ENCODE results near the gene RSKR. TPM values are rescaled to one million over a fixed set of nuclear protein-coding genes. Genes with fewer than 3 reads are reported as not detected.

The RSKR gene
- total and polyA plus RNA-seq, 7 donors = 0.23 to 6.9 (median 3.4) TPM; not detected in 1

DNA sequence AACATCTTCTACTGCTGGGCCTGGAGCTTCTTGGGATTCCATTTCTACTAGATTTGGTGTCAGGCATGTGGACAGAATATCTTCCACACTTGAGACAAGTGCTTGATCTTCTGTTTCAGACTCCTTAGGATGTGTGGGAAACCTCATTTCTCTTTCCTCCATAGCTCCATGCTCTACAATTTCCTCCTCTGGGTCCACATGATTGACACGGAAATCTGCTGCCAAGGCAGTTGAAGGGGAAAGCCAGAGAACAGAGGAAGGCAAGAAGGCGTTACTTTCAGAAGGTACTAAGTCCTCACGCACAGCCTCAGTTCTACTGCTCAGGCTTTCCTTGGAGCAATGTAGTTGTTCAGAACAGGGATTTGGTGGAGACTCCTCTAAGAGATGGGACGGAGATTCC lies 21.7 kb downstream of the RSKR start:
- no peak overlapping the region for H3K27ac ChIP-seq
- intact Hi-C loops (cut with DNase I) = no loop called here
- TF ChIP-seq, protein P1, sequence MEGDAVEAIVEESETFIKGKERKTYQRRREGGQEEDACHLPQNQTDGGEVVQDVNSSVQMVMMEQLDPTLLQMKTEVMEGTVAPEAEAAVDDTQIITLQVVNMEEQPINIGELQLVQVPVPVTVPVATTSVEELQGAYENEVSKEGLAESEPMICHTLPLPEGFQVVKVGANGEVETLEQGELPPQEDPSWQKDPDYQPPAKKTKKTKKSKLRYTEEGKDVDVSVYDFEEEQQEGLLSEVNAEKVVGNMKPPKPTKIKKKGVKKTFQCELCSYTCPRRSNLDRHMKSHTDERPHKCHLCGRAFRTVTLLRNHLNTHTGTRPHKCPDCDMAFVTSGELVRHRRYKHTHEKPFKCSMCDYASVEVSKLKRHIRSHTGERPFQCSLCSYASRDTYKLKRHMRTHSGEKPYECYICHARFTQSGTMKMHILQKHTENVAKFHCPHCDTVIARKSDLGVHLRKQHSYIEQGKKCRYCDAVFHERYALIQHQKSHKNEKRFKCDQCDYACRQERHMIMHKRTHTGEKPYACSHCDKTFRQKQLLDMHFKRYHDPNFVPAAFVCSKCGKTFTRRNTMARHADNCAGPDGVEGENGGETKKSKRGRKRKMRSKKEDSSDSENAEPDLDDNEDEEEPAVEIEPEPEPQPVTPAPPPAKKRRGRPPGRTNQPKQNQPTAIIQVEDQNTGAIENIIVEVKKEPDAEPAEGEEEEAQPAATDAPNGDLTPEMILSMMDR (IDR thresholded peaks at IDR 0.05) = no peak
- TF ChIP-seq POLR2A (IDR thresholded peaks at IDR 0.05) (no peak), POLR2AphosphoS5 (IDR thresholded peaks at IDR 0.05) (no peak), EP300 (IDR thresholded peaks at IDR 0.05) (no peak)
- no peaks in the 10 kb centered on the region for H3K9me3 ChIP-seq
- H3K36me3 ChIP-seq = no peaks in the 10 kb centered on the region
- DNase-seq = no peak
- H3K27me3 ChIP-seq = no peaks in the 10 kb centered on the region
- no peak overlapping the region for H3K4me3 ChIP-seq
- no peaks in the 10 kb centered on the region for H3K4me1 ChIP-seq
- WGBS, 2 donors = 96% methylated on average over 4 of the region's 4 CpGs

DNA sequence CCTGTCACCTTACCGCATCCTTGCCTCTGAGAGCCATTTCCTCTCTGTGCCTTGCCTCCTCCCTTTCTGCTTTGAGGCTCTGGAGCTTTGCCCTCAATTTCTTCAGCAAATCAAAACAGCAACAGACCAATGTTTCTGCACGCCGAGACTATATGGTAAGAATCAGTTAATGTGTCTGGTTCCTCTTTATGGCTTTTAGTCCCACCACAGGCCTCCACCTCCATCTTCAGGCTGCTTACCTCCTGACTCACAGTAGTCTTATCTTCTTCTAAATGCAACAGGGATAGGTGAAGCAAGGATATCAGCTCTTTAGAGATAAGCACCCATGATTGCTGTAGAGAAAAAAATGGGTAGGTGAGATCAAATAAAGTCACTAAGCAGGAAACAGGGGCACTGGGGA lies 28.1 kb downstream of the RSKR start:
- Histone ChIP-seq H3K9me3 (no peaks in the 10 kb centered on the region), H3K27ac (no peak overlapping the region), H3K4me1 (no peaks in the 10 kb centered on the region), H3K4me3 (no peak overlapping the region), H3K27me3 (no peaks in the 10 kb centered on the region), H3K36me3 (peaks cover 0 to 3% (median 0%) of the 10 kb centered on the region in 4 donors)
- intact Hi-C loops (cut with DNase I) = no loop called here
- whole genome bisulfite sequencing, 2 donors = 91 to 92% methylated on average over 3 of the region's 3 CpGs
- no peak for DNase-seq
- TF ChIP-seq EP300 (IDR thresholded peaks at IDR 0.05) (no peak), POLR2A (IDR thresholded peaks at IDR 0.05) (no peak), POLR2AphosphoS5 (IDR thresholded peaks at IDR 0.05) (no peak)
- TF ChIP-seq, protein P1 (IDR thresholded peaks at IDR 0.05) = no peak

DNA sequence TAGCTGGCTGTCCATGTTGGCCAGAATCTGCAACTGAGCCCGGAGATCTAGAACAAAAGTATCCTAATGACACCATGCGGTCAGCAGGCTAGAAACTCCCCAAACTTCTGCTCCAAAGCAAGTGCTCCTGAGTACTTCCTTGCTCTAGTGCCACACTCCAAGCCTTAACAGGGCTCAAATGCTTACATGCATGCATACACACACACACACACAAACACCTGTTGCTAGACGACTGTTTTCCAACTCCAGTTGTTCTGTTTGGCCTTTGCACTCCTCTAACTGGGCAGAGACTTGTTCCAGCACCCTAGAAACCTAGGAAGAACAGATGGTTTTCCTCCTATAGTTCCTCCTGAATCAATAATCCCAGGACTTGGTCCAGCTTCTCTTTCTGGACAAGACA lies 29.6 kb downstream of the RSKR start:
- no peaks in the 10 kb centered on the region for H3K9me3 ChIP-seq
- no peaks in the 10 kb centered on the region for H3K4me1 ChIP-seq
- H3K4me3 ChIP-seq = no peak overlapping the region
- H3K27ac ChIP-seq = no peak overlapping the region
- TF ChIP-seq, protein P1 (IDR thresholded peaks at IDR 0.05) = no peak
- TF ChIP-seq EP300 (IDR thresholded peaks at IDR 0.05) = no peak
- TF ChIP-seq POLR2AphosphoS5 (IDR thresholded peaks at IDR 0.05) = no peak
- no peak for TF ChIP-seq POLR2A (IDR thresholded peaks at IDR 0.05)
- WGBS, 2 donors = 81 to 91% methylated on average over 3 of the region's 3 CpGs
- peaks cover 0 to 3% (median 0%) of the 10 kb centered on the region in 4 donors for H3K36me3 ChIP-seq
- H3K27me3 ChIP-seq = no peaks in the 10 kb centered on the region
- intact Hi-C loops (cut with DNase I) = no loop called here
- no peak for DNase-seq

DNA sequence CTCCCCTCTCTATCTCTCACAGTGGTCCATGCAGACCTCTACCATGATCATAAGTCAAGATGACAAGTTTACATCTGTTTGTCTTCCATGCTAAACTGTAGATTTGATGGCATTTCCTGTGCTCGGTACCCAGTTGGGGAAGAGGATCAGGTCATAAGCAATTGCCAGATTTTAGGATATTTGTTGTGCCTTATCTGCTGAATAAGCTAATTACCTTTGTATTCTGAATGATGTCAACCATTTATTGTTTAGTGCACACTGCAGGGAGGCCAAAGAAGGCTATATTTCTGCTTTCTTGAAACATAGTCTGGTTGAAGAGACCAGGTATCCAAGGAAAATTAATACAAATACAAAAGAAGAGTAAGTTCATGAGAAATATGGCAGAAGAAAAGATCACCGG lies 31.5 kb downstream of the RSKR start:
- Histone ChIP-seq H3K27ac (no peak overlapping the region), H3K4me3 (no peak overlapping the region), H3K4me1 (no peaks in the 10 kb centered on the region), H3K36me3 (peaks cover 0 to 3% (median 0%) of the 10 kb centered on the region in 4 donors), H3K9me3 (no peaks in the 10 kb centered on the region), H3K27me3 (no peaks in the 10 kb centered on the region)
- WGBS, 2 donors = 97 to 98% methylated on average over 2 of the region's 2 CpGs
- intact Hi-C loops (cut with DNase I) = no loop called here
- no peak for TF ChIP-seq EP300 (IDR thresholded peaks at IDR 0.05)
- no peak for TF ChIP-seq POLR2A (IDR thresholded peaks at IDR 0.05)
- no peak for TF ChIP-seq POLR2AphosphoS5 (IDR thresholded peaks at IDR 0.05)
- TF ChIP-seq, protein P1 (IDR thresholded peaks at IDR 0.05) = no peak
- DNase-seq = no peak

DNA sequence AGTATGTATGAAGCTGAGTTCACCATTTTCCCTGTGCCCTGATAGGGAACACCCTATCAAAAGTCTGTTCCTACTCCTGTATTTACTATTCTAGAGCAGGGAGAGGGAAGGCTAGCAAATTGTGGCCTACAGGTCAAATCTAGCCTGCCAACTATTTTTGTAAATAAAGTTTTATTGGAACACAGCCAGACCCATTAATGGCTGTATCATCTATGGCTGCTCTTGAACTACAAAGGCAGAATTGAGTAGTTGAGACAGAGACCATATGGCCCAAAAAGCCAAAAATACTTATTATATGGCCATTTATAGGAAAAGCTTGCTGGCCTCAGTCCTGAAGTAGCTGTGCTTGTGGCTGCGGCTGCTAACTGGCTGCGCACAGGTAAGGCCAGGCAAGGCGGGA lies 33.0 kb downstream of the RSKR start:
- peaks cover 0 to 3% (median 0%) of the 10 kb centered on the region in 4 donors for H3K36me3 ChIP-seq
- H3K27me3 ChIP-seq = no peaks in the 10 kb centered on the region
- no peak overlapping the region for H3K4me3 ChIP-seq
- 99 to 100% methylated on average over 3 of the region's 3 CpGs for WGBS, 2 donors
- TF ChIP-seq, protein P1 (IDR thresholded peaks at IDR 0.05) = no peak
- TF ChIP-seq EP300 (IDR thresholded peaks at IDR 0.05) = no peak
- no peak for TF ChIP-seq POLR2A (IDR thresholded peaks at IDR 0.05)
- TF ChIP-seq POLR2AphosphoS5 (IDR thresholded peaks at IDR 0.05) = no peak
- intact Hi-C loops (cut with DNase I) = no loop called here
- peaks cover 0 to 8% (median 7%) of the 10 kb centered on the region in 4 donors for H3K4me1 ChIP-seq
- DNase-seq = no peak
- no peaks in the 10 kb centered on the region for H3K9me3 ChIP-seq
- no peak overlapping the region for H3K27ac ChIP-seq
